Measurements from ENCODE around the gene FAM53B.

Gene FAM53B

GRCh38 chr10:124676416-124677062 is 67.6 kb downstream of the FAM53B start:
- no peak for DNase-seq

GRCh38 chr10:124675824-124676223 is 68.4 kb downstream of the FAM53B start:
- DNase-seq, result no peak

- no peak for DNase-seq
These were observed 68.9 kb downstream of the FAM53B start for GRCh38 chr10:124675261-124675660.

- no peak for DNase-seq
These were observed 69.4 kb downstream of the FAM53B start for GRCh38 chr10:124674768-124675222.

- DNase-seq, result no peak
These were observed 72.0 kb downstream of the FAM53B start for GRCh38 chr10:124672181-124672638.

GRCh38 chr10:124671486-124672075 is 72.6 kb downstream of the FAM53B start:
- DNase-seq, result no peak

GRCh38 chr10:124670849-124671248 is 73.3 kb downstream of the FAM53B start:
- DNase-seq, result no peak

- no peak for DNase-seq
These were observed 74.1 kb downstream of the FAM53B start for GRCh38 chr10:124669824-124670654.

- DNase-seq, result no peak
These were observed 74.9 kb downstream of the FAM53B start for GRCh38 chr10:124669141-124669823.

- no peak for DNase-seq
These were observed 75.6 kb downstream of the FAM53B start for GRCh38 chr10:124668517-124669051.

GRCh38 chr10:124667425-124668345 is 76.5 kb downstream of the FAM53B start:
- no peak for DNase-seq

- no peak for DNase-seq
These were observed 77.7 kb downstream of the FAM53B start for GRCh38 chr10:124666494-124666893.

GRCh38 chr10:124665980-124666379 is 78.2 kb downstream of the FAM53B start:
- DNase-seq, result no peak

GRCh38 chr10:124665558-124665957 is 78.6 kb downstream of the FAM53B start:
- DNase-seq, result no peak

- DNase-seq, result no peak
These were observed 79.1 kb downstream of the FAM53B start for GRCh38 chr10:124665091-124665490.

- DNase-seq, result no peak
These were observed 80.3 kb downstream of the FAM53B start for GRCh38 chr10:124663766-124664360.

GRCh38 chr10:124663228-124663627 is 81.0 kb downstream of the FAM53B start:
- DNase-seq, result no peak

GRCh38 chr10:124661660-124662180 is 82.5 kb downstream of the FAM53B start:
- no peak for DNase-seq

- DNase-seq, result no peak
These were observed 83.6 kb downstream of the FAM53B start for GRCh38 chr10:124660404-124661125.

- DNase-seq, result no peak
These were observed 84.8 kb downstream of the FAM53B start for GRCh38 chr10:124659380-124659779.

All from NCI-H1048 (cell line).